Activated CD4-positive, alpha-beta memory T cell treated with anti-CD3 and anti-CD28 coated beads for 36 hours (primary cell): ENCODE measurements around the gene PODN. TPM values are rescaled to one million over a fixed set of nuclear protein-coding genes. Genes with fewer than 3 reads are reported as not detected.

Experiments
- CTCF ChIA-PET: fragments of 350-600 bp; sonication (Branson Sonifier 250); formaldehyde crosslinking; loops from one replicate; lab custom pipeline; 2021; ENCODE audit warnings: antibody characterized with exemption, inconsistent platforms; lab: Charles Lee
- POLR2A ChIA-PET: fragments of 350-600 bp; sonication (Branson Sonifier 250); formaldehyde crosslinking; loops from one replicate; lab custom pipeline; 2021; ENCODE audit warnings: antibody characterized with exemption; lab: Charles Lee
- DNase-seq: peaks from one replicate; pipeline ENCODE4 v3.0.0-alpha.2; 2020
- H3K27ac Mint-ChIP-seq: one replicate; pipeline ENCODE4 v1.8.0; 2021; ENCODE audit warnings: mixed read lengths
- H3K27me3 Mint-ChIP-seq: one replicate; pipeline ENCODE4 v1.8.0; 2021; ENCODE audit warnings: mixed read lengths
- H3K36me3 Mint-ChIP-seq: one replicate; pipeline ENCODE4 v1.8.0; 2021; ENCODE audit warnings: mixed read lengths
- H3K4me1 Mint-ChIP-seq: one replicate; pipeline ENCODE4 v1.8.0; 2021; ENCODE audit warnings: low read depth, mixed read lengths
- H3K4me3 Mint-ChIP-seq: one replicate; pipeline ENCODE4 v1.8.0; 2021; ENCODE audit warnings: mild to moderate bottlenecking, mixed read lengths
- H3K9me3 Mint-ChIP-seq: one replicate; pipeline ENCODE4 v1.8.0; 2021; ENCODE audit warnings: mixed read lengths
- intact Hi-C: fragments of 100-400 bp; cut with micrococcal nuclease; formaldehyde crosslinking; loops from one replicate; pipeline ENCODE4 v1.15.1; 2023
- total RNA-seq, 2 experiments: library from RNA; stranded (reverse); gene quantifications; one replicate each; pipeline ENCODE4 v1.2.3, GENCODE V29; 2021

Gene PODN
- total RNA-seq, 2 experiments from 2014 or later, result not detected

DNA sequence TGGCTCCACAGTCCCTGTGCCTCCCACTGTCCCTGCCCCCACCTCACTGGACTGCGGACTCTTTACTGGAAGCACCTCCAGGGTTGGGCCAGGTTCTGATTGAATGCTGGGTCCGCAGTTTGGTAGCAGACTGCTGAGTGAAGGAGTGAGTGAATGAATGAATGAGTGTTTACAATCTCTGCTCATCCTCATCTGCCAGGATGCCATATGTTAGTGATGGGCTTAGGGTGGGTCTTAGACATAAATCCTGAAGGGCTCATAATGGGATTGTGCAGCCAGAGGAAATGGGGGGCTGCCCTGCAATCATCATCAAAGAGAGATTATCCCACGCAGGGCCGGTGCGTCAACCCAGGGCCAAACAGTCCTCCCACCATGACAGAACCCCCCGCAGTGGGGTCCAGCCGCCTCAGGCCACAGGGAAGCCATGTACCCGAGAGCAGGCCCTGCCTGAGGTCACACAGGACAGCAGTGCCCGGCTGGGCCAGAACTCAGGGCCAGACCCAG, 54.3 kb downstream of the PODN start:
- CTCF ChIA-PET, result no interaction called here

DNA sequence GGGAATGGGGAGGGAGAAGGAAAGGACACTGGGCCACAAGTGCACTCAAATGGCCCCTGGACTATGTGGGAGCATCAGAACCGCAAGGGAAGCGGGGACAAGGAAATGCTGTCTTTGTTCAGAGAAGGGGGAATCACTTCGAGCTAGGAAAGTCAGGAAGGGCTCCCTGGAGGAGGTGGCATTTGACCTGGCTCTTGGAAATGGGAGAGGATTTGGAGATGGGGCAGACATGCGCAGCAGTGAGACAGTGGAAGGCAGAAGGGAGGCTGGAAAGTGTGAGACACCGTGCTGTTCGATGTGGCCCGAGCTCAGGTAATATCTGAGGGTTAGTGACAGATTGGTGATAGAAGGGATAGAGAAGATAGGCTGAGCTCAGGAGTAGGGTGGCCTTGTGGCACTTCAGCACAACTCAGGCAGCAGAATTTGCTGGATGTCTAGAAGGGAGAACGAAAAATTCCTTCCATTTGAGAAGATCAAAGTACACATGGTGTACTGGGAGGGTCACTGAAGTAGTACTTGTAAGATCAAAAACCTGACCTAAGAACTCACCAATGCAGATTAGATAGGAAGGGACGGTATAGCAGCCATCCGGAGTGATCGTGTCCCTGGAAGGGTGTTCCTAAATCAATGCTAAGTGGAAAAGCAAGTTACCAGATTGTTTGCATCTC, 55.1 kb downstream of the PODN start:
- Mint-ChIP-seq H3K27ac (no peak overlapping the region), H3K27me3 (peaks cover 12% of the 10 kb centered on the region), H3K9me3 (peaks cover 2% of the 10 kb centered on the region), H3K4me1 (no peaks in the 10 kb centered on the region), H3K36me3 (no peaks in the 10 kb centered on the region), H3K4me3 (no peak overlapping the region)
- DNase-seq, result no peak
- ChIA-PET CTCF (no interaction called here), POLR2A (no interaction called here)
- intact Hi-C loops, result no loop called here

More for the DNA sequence above, 54.3 kb downstream of the PODN start:
- H3K4me1 Mint-ChIP-seq, result peaks cover 2% of the 10 kb centered on the region
- H3K9me3 Mint-ChIP-seq, result peaks cover 2% of the 10 kb centered on the region
- intact Hi-C loops, result no loop called here
- no peaks in the 10 kb centered on the region for H3K36me3 Mint-ChIP-seq
- no peak overlapping the region for H3K27ac Mint-ChIP-seq
- peaks cover 12% of the 10 kb centered on the region for H3K27me3 Mint-ChIP-seq
- no peak for DNase-seq
- no peak overlapping the region for H3K4me3 Mint-ChIP-seq
- POLR2A ChIA-PET, result no interaction called here

DNA sequence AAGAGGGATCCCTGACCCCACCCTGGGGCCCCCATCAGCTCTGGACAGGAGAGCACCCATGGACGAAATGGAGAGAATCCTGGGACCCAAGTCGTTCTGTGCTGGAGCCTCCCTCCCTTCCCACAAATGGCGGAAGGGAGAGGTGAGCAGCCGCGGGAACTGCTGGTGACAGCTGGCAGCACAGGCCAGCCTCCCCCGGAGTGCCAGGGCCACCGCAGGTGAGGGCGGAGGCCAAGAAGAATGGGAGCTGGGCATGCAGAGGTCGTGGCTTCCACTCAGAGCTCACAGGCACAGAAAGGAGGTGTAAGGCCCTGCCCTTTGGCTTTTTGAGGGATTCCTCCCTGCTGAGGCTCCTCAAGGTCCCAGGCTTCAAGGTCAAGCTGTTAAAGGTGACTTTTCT, 55.8 kb downstream of the PODN start:
- no peaks in the 10 kb centered on the region for H3K36me3 Mint-ChIP-seq
- ChIA-PET POLR2A (no interaction called here), CTCF (no interaction called here)
- H3K4me1 Mint-ChIP-seq, result no peaks in the 10 kb centered on the region
- no peaks in the 10 kb centered on the region for H3K9me3 Mint-ChIP-seq
- intact Hi-C loops, result no loop called here
- no peak overlapping the region for H3K4me3 Mint-ChIP-seq
- no peak for DNase-seq
- H3K27me3 Mint-ChIP-seq, result peaks cover 12% of the 10 kb centered on the region
- H3K27ac Mint-ChIP-seq, result no peak overlapping the region

DNA sequence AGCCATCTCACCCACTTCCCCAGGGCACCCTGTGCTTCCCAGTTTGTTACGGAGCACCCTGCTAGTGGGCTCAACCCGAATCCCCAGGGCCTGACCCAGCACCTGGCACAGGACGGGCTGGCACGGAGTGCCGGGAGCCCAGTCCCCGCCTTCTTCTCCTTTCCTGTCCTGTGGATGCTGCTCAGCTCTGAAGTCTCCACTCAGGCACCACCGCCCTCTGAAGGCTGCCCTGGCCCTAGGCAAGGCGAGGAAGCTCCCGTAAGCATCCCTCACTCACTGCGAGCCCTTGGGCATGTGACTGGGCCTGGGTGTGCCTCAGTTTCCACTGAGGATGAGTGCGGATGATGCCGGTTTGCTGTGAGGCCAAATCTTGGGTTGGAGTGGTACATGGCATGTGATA, 58.6 kb downstream of the PODN start:
- CTCF ChIA-PET, result no interaction called here
- H3K27me3 Mint-ChIP-seq, result peaks cover 12% of the 10 kb centered on the region
- no peaks in the 10 kb centered on the region for H3K9me3 Mint-ChIP-seq
- no peaks in the 10 kb centered on the region for H3K36me3 Mint-ChIP-seq
- H3K4me1 Mint-ChIP-seq, result no peaks in the 10 kb centered on the region
- DNase-seq, result no peak
- POLR2A ChIA-PET, result no interaction called here
- intact Hi-C loops, result no loop called here
- no peak overlapping the region for H3K4me3 Mint-ChIP-seq
- no peak overlapping the region for H3K27ac Mint-ChIP-seq

DNA sequence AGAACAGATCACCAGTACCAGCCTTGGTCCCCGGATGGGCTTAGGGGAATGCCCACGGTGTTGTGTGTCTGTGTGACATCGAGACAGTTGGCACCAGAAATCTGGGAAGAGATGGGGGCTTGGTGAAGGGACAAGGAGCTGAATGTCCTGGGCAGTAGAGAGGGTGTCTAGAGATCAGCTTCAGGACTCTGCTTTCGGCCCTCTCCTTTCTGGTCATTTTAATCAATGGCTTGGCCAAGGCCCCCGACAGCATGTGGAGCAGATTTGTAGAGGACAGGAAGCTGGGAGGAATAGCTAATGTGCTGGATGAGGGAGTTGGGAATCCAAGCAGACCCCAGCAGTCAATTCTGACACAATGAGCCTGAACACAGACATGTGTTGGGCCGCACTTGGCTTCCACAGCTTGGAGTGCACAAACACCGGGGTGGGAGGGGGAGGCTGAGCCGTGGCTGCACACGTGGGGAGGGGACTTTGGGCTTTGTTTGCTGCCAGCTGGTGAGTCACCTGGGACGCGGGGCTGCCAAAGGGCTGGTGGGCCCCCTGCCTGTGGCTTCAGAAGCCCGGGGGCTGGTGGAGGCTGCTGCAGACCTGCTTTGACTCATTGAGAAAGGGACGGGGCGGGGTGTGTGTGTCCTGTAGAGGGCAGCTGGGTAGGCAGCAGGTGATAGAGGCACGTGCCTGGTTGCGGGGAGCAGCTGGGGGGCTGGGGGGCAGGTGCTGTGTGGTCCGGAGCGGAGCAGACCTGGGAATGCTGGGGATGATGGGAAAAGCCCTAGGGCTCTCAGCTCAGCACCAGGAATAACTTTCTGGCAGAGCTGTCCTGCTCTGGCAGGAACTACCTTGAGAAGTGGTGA, 59.5 kb downstream of the PODN start:
- intact Hi-C loops, result no loop called here
- no peak overlapping the region for H3K27ac Mint-ChIP-seq
- POLR2A ChIA-PET, result no interaction called here

DNA sequence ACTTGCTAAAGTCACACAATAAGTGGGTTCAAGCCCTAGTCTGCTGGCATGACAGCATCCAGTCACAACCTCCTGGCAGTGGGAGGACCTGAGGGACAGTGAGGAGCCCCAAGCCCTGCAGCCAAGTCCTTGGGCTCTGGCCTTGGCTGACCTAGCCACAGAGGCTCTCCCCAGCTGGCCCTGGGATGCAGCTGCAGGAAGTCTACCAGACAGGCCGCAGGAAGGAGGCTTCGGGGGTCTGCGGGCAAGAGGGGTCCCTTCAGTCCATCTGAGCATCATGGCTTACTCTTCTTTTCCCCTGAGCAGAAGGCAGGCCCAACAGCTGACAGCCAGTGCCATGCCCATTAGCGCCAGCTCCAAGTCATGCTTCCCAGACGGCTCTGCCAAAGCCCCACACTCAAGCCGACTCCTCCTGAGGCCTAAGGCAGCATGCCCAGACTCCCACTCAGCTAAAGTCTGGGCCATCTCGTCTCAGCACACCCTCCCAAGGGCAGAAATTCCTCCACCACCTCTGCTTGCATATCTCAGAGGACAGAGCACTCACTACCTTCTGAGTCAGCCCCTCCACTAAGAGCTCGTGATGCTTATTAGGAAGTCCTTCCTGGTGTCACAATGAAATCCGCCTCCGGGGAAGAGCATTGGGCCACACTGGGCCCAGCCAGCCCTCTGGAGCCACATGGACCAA, 60.3 kb downstream of the PODN start:
- ChIA-PET CTCF (interaction anchor here (1.2 kb wide), 1 partner anchor 58 kb away, joined by 4 read pairs; no protein-coding TSS in a partner anchor), POLR2A (no interaction called here)
- intact Hi-C loops, result no loop called here
- Mint-ChIP-seq H3K9me3 (no peaks in the 10 kb centered on the region), H3K27ac (no peak overlapping the region), H3K4me3 (no peak overlapping the region), H3K4me1 (no peaks in the 10 kb centered on the region), H3K36me3 (no peaks in the 10 kb centered on the region), H3K27me3 (peaks cover 9% of the 10 kb centered on the region)
- no peak for DNase-seq

More for the DNA sequence above, 59.5 kb downstream of the PODN start:
- Mint-ChIP-seq H3K36me3 (no peaks in the 10 kb centered on the region), H3K27me3 (peaks cover 12% of the 10 kb centered on the region), H3K4me1 (no peaks in the 10 kb centered on the region), H3K9me3 (no peaks in the 10 kb centered on the region), H3K4me3 (no peak overlapping the region)
- CTCF ChIA-PET, result interaction anchor here (1.2 kb wide), 1 partner anchor 59 kb away, joined by 4 read pairs; no protein-coding TSS in a partner anchor
- DNase-seq, result peak; percentile 19

DNA sequence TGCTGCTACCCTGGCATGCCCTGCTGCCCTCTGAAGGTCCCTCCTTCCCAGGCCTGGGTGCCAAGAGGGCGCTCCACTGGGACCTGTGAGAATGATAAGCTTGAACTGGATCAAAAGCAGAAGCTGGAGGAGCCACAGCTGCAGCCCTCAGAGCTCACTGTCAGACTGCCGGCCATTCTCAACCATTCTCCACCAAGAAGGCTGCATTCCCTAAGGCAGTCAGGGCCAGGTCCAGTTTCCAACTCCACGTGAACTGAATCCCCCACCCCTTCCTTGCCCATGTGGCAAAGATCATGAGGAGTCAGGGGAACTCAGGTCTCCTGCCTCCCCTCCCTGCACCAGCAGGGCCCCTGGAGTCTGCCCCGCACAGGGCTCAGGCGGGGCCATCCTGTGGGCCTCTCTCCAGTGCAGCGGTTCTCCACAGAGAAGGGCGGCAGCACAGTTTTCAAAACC, 61.0 kb downstream of the PODN start:
- POLR2A ChIA-PET, result no interaction called here
- intact Hi-C loops, result no loop called here
- no peaks in the 10 kb centered on the region for H3K4me1 Mint-ChIP-seq
- H3K4me3 Mint-ChIP-seq, result no peak overlapping the region
- H3K27me3 Mint-ChIP-seq, result peaks cover 9% of the 10 kb centered on the region
- no peak overlapping the region for H3K27ac Mint-ChIP-seq
- no peak for DNase-seq
- CTCF ChIA-PET, result no interaction called here
- H3K36me3 Mint-ChIP-seq, result no peaks in the 10 kb centered on the region
- no peaks in the 10 kb centered on the region for H3K9me3 Mint-ChIP-seq

DNA sequence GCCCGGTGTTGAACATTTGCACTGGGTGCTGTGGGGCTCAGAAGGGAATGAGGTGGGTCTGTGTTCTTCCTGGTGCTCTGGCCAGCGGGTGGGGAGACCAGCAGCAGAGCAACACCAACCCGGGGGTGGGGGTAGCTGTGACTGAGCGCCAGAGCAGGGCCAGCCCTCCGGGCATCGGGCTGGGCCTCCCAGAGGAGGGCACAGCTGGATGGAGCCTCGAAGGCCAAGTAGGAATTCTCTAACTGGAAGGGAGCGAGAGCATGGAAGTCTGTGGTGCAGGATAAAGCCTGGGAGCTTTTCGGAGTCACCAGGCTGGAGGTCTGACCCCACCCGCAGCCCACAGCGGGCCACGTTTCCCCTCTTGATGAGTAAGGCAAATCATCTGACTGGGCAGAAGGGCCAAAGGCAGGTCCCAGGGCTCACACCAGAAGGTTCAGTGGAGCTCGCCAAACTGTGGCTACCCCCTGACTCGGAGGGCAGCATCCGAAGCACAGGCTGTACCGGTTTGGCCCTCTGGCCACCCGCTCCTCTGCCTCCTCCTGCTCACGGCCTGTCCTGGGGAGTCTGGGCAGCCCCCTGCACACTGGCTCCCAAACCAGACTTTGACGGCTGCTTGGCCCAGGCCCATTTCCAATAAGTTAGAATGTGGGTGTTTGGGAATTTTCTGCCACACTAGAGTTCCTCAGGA, 61.6 kb downstream of the PODN start:
- DNase-seq, result no peak
- Mint-ChIP-seq H3K27ac (no peak overlapping the region), H3K9me3 (no peaks in the 10 kb centered on the region)

DNA sequence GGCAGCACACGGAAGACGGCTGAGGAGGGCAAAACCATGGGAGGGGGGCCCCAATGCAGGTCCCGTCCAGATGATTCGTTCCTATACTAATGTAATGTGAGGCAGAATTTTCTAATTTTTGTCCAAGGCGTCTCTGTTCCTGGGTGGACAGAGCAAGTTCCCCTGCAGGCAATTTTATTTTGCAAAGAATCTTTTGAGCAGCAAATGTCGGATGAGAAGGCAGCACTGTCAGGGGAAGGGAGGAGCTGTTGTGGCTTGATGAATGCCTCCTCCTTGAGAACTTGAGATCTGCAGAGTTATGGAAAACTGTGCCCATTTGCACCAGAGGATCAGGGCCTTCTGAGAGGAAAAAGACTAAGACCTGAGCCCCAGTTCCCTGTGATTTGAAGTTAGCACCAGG, 63.1 kb downstream of the PODN start:
- Mint-ChIP-seq H3K9me3 (no peaks in the 10 kb centered on the region), H3K4me1 (no peaks in the 10 kb centered on the region), H3K27ac (no peak overlapping the region), H3K4me3 (no peak overlapping the region), H3K36me3 (no peaks in the 10 kb centered on the region), H3K27me3 (peaks cover 9% of the 10 kb centered on the region)
- ChIA-PET CTCF (no interaction called here), POLR2A (no interaction called here)
- intact Hi-C loops, result no loop called here
- no peak for DNase-seq

More for the DNA sequence above, 61.6 kb downstream of the PODN start:
- Mint-ChIP-seq H3K27me3 (peaks cover 9% of the 10 kb centered on the region), H3K36me3 (no peaks in the 10 kb centered on the region), H3K4me3 (no peak overlapping the region), H3K4me1 (no peaks in the 10 kb centered on the region)
- intact Hi-C loops, result no loop called here
- ChIA-PET CTCF (no interaction called here), POLR2A (no interaction called here)

DNA sequence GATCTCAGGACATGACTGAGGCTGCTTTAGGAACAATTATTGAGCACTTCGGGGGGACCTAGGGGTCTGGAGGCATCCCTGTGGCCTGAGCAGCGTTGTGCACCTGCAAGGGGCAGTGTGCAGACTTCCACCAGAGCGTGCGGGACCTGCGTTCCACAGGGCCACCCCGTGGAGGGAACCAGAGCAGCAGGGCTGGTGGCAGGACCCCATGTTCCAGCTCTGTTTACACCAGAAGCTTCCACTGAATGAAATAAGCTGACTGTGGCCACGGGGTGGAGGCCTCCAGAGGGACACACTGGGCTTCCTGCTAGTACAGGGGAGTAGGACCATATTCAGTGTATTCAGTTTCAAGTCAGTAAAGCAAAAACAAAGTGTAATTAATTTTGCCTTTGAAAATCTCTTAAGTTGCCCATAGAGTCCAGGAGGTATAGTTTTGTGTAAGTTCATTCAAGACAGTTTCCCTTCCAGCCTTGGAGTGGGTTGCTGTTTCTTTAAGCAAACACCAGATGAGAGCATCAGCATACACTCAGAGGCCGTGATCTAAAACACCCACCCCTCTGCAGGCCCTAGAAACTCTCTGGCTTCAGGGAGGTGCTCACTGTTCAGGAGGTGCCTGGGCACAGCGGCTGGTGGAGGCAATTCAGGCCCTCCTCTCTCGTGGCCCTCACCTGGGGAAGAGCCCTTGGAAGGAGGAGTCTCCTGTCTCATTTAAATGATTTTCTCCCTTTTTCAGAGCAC, 63.8 kb downstream of the PODN start:
- H3K9me3 Mint-ChIP-seq, result no peaks in the 10 kb centered on the region
- H3K4me3 Mint-ChIP-seq, result no peak overlapping the region
- peaks cover 5% of the 10 kb centered on the region for H3K27me3 Mint-ChIP-seq
- CTCF ChIA-PET, result interaction anchor here (0.6 kb wide), 1 partner anchor 12 kb away, joined by 3 read pairs; no protein-coding TSS in a partner anchor
- intact Hi-C loops, result no loop called here
- no peak overlapping the region for H3K27ac Mint-ChIP-seq
- H3K4me1 Mint-ChIP-seq, result no peaks in the 10 kb centered on the region
- POLR2A ChIA-PET, result no interaction called here
- DNase-seq, result no peak
- no peaks in the 10 kb centered on the region for H3K36me3 Mint-ChIP-seq

DNA sequence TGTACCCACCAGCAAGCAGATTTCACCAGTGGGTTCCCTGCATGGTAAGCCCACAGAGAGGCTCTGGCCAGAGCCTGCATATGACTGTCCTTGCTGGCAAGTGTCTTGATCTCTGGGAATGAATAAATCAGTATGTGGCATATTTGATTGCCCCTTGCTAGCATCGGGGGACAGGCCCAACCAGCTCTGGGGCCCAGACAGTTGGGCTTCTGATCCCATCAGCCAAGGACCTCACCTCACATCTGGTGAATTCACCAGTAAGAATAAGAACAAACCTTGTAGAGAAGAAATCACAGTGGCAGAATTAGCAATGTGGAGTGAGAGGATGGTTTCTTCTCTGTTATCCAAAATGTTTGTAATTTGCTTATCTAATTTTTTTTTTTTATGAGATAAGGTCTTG, 64.5 kb downstream of the PODN start:
- no peaks in the 10 kb centered on the region for H3K9me3 Mint-ChIP-seq
- no peak for DNase-seq
- no peaks in the 10 kb centered on the region for H3K27me3 Mint-ChIP-seq
- no peak overlapping the region for H3K27ac Mint-ChIP-seq
- no peaks in the 10 kb centered on the region for H3K4me1 Mint-ChIP-seq
- no peak overlapping the region for H3K4me3 Mint-ChIP-seq
- ChIA-PET CTCF (interaction anchor here (0.6 kb wide), 1 partner anchor 653 kb away, joined by 3 read pairs; no protein-coding TSS in a partner anchor), POLR2A (no interaction called here)
- no peaks in the 10 kb centered on the region for H3K36me3 Mint-ChIP-seq
- intact Hi-C loops, result no loop called here
